ENCODE data around the gene EIF5A.

GRCh38 chr17:7327501-7327900, 20.1 kb downstream of the EIF5A start:
- TF ChIP-seq CTCF (optimal IDR thresholded peaks at IDR 0.05 in 1 of 3, IDR thresholded peaks at IDR 0.05 in 1 of 3, conservative IDR thresholded peaks at IDR 0.05 in 1 of 3; ENCODE audit: extremely low read depth in 1 of 3, insufficient read depth in 2 of 3, low read length in 3 of 3) (no peak), EZH2 (IDR thresholded peaks at IDR 0.05; ENCODE audit: low read length) (no peak)

All from keratinocyte (primary cell).